Keratinocyte (primary cell): Measurements from ENCODE around the gene HOXB4.

Source experiments
- CTCF ChIP-seq, 3 experiments: IDR thresholded peaks in 1 of 3; conservative IDR thresholded peaks in 1 of 3; optimal IDR thresholded peaks in 1 of 3; 2 replicates in 2 of 3; 3 replicates in 1 of 3; pipeline versions ENCODE3 to v1.5.1; 2011; ENCODE audit warnings: low read length in 3 of 3, mild to moderate bottlenecking in 3 of 3, moderate library complexity in 2 of 3, control low read depth in 1 of 3, inconsistent platforms in 1 of 3; ENCODE audit not compliant: insufficient read depth in 2 of 3; ENCODE audit errors: extremely low read depth in 1 of 3
- EZH2 ChIP-seq: IDR thresholded peaks from one replicate; pipeline ENCODE4 v1.6.1; 2012; ENCODE audit warnings: inconsistent platforms, mild to moderate bottlenecking, low read length, moderate library complexity

- no peak for TF ChIP-seq CTCF (optimal IDR thresholded peaks at IDR 0.05 in 1 of 3, IDR thresholded peaks at IDR 0.05 in 1 of 3, conservative IDR thresholded peaks at IDR 0.05 in 1 of 3; ENCODE audit: extremely low read depth in 1 of 3, insufficient read depth in 2 of 3, low read length in 3 of 3)
- no peak for TF ChIP-seq EZH2
Measured at GRCh38 chr17:48558831-48559121, 19.4 kb downstream of the HOXB4 start.
